Gastrocnemius medialis (tissue), 4 donors: ENCODE data around the gene PTPRE.

ENCODE experiments used
- CTCF ChIP-seq, 5 experiments: fragments of 450-650 bp in 3 of 5; fragments of 200-600 bp in 2 of 5; sonication (generic) in 2 of 5; IDR thresholded peaks in 4 of 5; conservative IDR thresholded peaks in 1 of 5; 1 replicate in 4 of 5; 2 replicates in 1 of 5; pipeline ENCODE4 v1.5.1; 2016 to 2019; ENCODE audit warnings: antibody characterized with exemption in 5 of 5, mild to moderate bottlenecking in 3 of 5, moderate library complexity in 3 of 5
- POLR2A ChIP-seq, 2 donors: fragments of 450-650 bp; IDR thresholded peaks; one replicate each; pipeline ENCODE4 v1.6.1; 2017; ENCODE audit warnings: antibody characterized with exemption in 2 of 2, mild to moderate bottlenecking in 2 of 2, moderate library complexity in 2 of 2

- no peak for TF ChIP-seq POLR2A (IDR thresholded peaks at IDR 0.05)
- TF ChIP-seq CTCF (IDR thresholded peaks at IDR 0.05 in 4 of 5, conservative IDR thresholded peaks at IDR 0.05 in 1 of 5), result no peak
Observed at GRCh38 chr10:128111696-128112095, 204.8 kb downstream of the PTPRE start.
